ENCODE measurements around the gene FHOD3. TPM values are rescaled to one million over a fixed set of nuclear protein-coding genes. Genes with fewer than 3 reads are reported as not detected.

FHOD3 gene
- total RNA-seq, 2 donors from 2014 or later = 19.8 to 24.9 TPM

- no peak for TF ChIP-seq CTCF (IDR thresholded peaks at IDR 0.05)
- peaks cover 0 to 23% of the 10 kb centered on the region in 2 donors for H3K4me1 ChIP-seq (ENCODE audit: control insufficient read depth in 1 of 2, low read depth in 2 of 2)
- no peaks in the 10 kb centered on the region for H3K36me3 ChIP-seq
- ATAC-seq (ENCODE audit: insufficient number of reproducible peaks, low FRiP score, low read depth) (no peak), DNase-seq (ENCODE audit: low spot score) (no peak)
- no peak overlapping the region for H3K4me3 ChIP-seq
- H3K27ac ChIP-seq = no peak overlapping the region
- H3K27me3 ChIP-seq (replicated peaks; ENCODE audit: insufficient read depth) = no peaks in the 10 kb centered on the region
- H3K9me3 ChIP-seq = no peaks in the 10 kb centered on the region
Measured at GRCh38 chr18:36386150-36386920, 88.8 kb downstream of the FHOD3 start.

DNA sequence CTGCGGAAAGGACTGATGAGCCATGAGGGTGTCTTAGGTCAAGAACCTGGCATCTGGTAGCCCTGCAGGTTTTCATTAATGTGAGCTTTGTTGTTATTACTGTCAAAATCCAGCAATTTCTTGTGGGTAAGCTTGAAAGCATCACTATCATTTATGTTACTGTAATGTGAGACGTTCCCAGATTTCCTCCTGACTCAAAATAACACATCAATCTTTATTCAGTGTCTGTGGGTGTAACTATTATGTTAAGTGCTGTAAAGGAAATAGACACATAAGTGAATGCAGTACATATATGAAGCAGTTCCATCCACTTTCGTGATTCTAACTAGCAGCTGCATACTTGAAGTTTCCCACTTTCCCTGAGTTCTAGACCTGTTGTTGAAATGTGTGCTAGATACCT is 89.8 kb downstream of the FHOD3 start:
- ATAC-seq (ENCODE audit: insufficient number of reproducible peaks, low FRiP score, low read depth) = no peak
- H3K27me3 ChIP-seq (replicated peaks; ENCODE audit: insufficient read depth) = no peaks in the 10 kb centered on the region
- no peaks in the 10 kb centered on the region for H3K36me3 ChIP-seq
- no peak overlapping the region for H3K4me3 ChIP-seq
- no peak for TF ChIP-seq CTCF (IDR thresholded peaks at IDR 0.05)
- DNase-seq (ENCODE audit: low spot score) = no peak
- H3K27ac ChIP-seq = no peak overlapping the region
- peaks cover 6 to 28% of the 10 kb centered on the region in 2 donors for H3K4me1 ChIP-seq (ENCODE audit: control insufficient read depth in 1 of 2, low read depth in 2 of 2)
- H3K9me3 ChIP-seq = no peaks in the 10 kb centered on the region

- ATAC-seq (ENCODE audit: insufficient number of reproducible peaks, low FRiP score, low read depth) = no peak
- no peak for TF ChIP-seq CTCF (IDR thresholded peaks at IDR 0.05)
Measured at GRCh38 chr18:36388310-36388709, 90.8 kb downstream of the FHOD3 start.

GRCh38 chr18:36389027-36389426 is 91.5 kb downstream of the FHOD3 start:
- no peak for DNase-seq (ENCODE audit: low spot score)

More at GRCh38 chr18:36388310-36388709, 90.8 kb downstream of the FHOD3 start:
- Histone ChIP-seq H3K9me3 (no peaks in the 10 kb centered on the region), H3K4me3 (no peak overlapping the region), H3K27ac (no peak overlapping the region), H3K27me3 (replicated peaks; ENCODE audit: insufficient read depth) (no peaks in the 10 kb centered on the region), H3K36me3 (no peaks in the 10 kb centered on the region), H3K4me1 (ENCODE audit: control insufficient read depth in 1 of 2, low read depth in 2 of 2) (peaks cover 8 to 38% of the 10 kb centered on the region in 2 donors)
- no peak for DNase-seq (ENCODE audit: low spot score)

More at GRCh38 chr18:36389027-36389426, 91.5 kb downstream of the FHOD3 start:
- H3K4me1 ChIP-seq (ENCODE audit: control insufficient read depth in 1 of 2, low read depth in 2 of 2) = peaks cover 8 to 39% of the 10 kb centered on the region in 2 donors
- TF ChIP-seq CTCF (IDR thresholded peaks at IDR 0.05) = no peak
- no peaks in the 10 kb centered on the region for H3K9me3 ChIP-seq
- no peak for ATAC-seq (ENCODE audit: insufficient number of reproducible peaks, low FRiP score, low read depth)
- H3K4me3 ChIP-seq = no peak overlapping the region
- H3K27ac ChIP-seq = no peak overlapping the region
- no peaks in the 10 kb centered on the region for H3K27me3 ChIP-seq (replicated peaks; ENCODE audit: insufficient read depth)
- H3K36me3 ChIP-seq = no peaks in the 10 kb centered on the region
